HepG2 (cell line): ENCODE results near the gene ABCC1. TPM values are rescaled to one million over a fixed set of nuclear protein-coding genes. Genes with fewer than 3 reads are reported as not detected.

ENCODE experiments used
- ARID4A ChIP-seq: sonication (generic); formaldehyde crosslinking; IDR thresholded peaks from 2 replicates; pipeline ENCODE4 v1.5.0; 2020; ENCODE audit warnings: mild to moderate bottlenecking, missing genetic modification reagents, borderline replicate concordance
- MIER3 ChIP-seq: IDR thresholded peaks from 2 replicates; pipeline ENCODE4 v1.6.1; 2016; ENCODE audit warnings: missing compliant biosample characterization, borderline replicate concordance
- NR1H2 ChIP-seq: sonication (generic); formaldehyde crosslinking; IDR thresholded peaks from 2 replicates; pipeline ENCODE4 v1.8.1; 2022; ENCODE audit warnings: low read depth, missing genetic modification reagents, borderline replicate concordance
- POGZ ChIP-seq: sonication (generic); formaldehyde crosslinking; IDR thresholded peaks from 2 replicates; pipeline ENCODE4 v1.4.0; 2020; ENCODE audit warnings: mild to moderate bottlenecking, missing genetic modification reagents
- ZNF563 ChIP-seq: sonication (generic); formaldehyde crosslinking; IDR thresholded peaks from 2 replicates; pipeline ENCODE4 v1.8.0; 2022; ENCODE audit warnings: mild to moderate bottlenecking, moderate library complexity, missing genetic modification reagents
- ZNF577 ChIP-seq: sonication (generic); formaldehyde crosslinking; IDR thresholded peaks from 2 replicates; pipeline ENCODE4 v1.4.0; 2020; ENCODE audit warnings: mild to moderate bottlenecking, low read depth, missing genetic modification reagents, borderline replicate concordance
- ZNF646 ChIP-seq: sonication (generic); formaldehyde crosslinking; IDR thresholded peaks from 2 replicates; pipeline ENCODE4 v1.9.0; 2021; ENCODE audit warnings: mild to moderate bottlenecking, missing genetic modification reagents
- ZNF839 ChIP-seq: sonication (generic); formaldehyde crosslinking; IDR thresholded peaks from 2 replicates; pipeline ENCODE4 v1.4.0; 2020; ENCODE audit warnings: missing genetic modification reagents, mild to moderate bottlenecking, borderline replicate concordance
- polyA plus RNA-seq, 8 experiments: library from polyadenylated mRNA; depleted of rRNA in 3 of 8; stranded (reverse) in 7 of 8; unstranded in 1 of 8; fragments of >200 nt; fragmentation: Illumina TruSeq in 4 of 8; extraction: Trizol in 4 of 8; gene quantifications; 2 replicates each; pipeline versions ENCODE4 v1.2.1 to v1.2.3, GENCODE V29; 2011 to 2016; ENCODE audit warnings: low read depth in 4 of 8, missing spikeins in 1 of 8, mixed read lengths in 1 of 8; ENCODE audit not compliant: insufficient read depth in 1 of 8
- total RNA-seq, 5 experiments: library from RNA; depleted of rRNA; stranded (reverse); fragments of >200 nt; fragmentation: Illumina TruSeq; extraction: Trizol; gene quantifications; 2 replicates each; pipeline ENCODE4 v1.2.3, GENCODE V29; 2016; ENCODE audit warnings: low read depth in 1 of 5
- TF ChIP-seq, protein P1 (sequence below), 2 experiments: sonication (generic) in 1 of 2; formaldehyde crosslinking in 1 of 2; IDR thresholded peaks; 2 replicates each; pipeline versions ENCODE4 v1.5.1 to v1.6.1; 2011 to 2020; ENCODE audit warnings: borderline replicate concordance in 1 of 2, low read depth in 1 of 2, low read length in 1 of 2, mild to moderate bottlenecking in 1 of 2, missing genetic modification reagents in 1 of 2, moderate library complexity in 1 of 2
- TF ChIP-seq, protein P2 (sequence below): sonication (generic); formaldehyde crosslinking; IDR thresholded peaks from 2 replicates; pipeline ENCODE4 v1.8.1; 2022; ENCODE audit warnings: low read depth, mild to moderate bottlenecking, missing genetic modification reagents

Gene ABCC1
- total and polyA plus RNA-seq, 2 of the 13 experiments (the other 11 are each of a cell fraction or from before 2014, with no cell fraction given), result 13.0 to 30.6 TPM

- TF ChIP-seq, protein P1, sequence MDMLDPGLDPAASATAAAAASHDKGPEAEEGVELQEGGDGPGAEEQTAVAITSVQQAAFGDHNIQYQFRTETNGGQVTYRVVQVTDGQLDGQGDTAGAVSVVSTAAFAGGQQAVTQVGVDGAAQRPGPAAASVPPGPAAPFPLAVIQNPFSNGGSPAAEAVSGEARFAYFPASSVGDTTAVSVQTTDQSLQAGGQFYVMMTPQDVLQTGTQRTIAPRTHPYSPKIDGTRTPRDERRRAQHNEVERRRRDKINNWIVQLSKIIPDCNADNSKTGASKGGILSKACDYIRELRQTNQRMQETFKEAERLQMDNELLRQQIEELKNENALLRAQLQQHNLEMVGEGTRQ (IDR thresholded peaks at IDR 0.05; ENCODE audit: low read depth, low read length), result no peak
- TF ChIP-seq, protein P1 (CRISPR knock-in tag; IDR thresholded peaks at IDR 0.05; ENCODE audit: borderline replicate concordance), result no peak
- TF ChIP-seq POGZ (CRISPR knock-in tag), result peak; percentile 23; the same call in 1 of the 2 replicates
- TF ChIP-seq ZNF646 (CRISPR knock-in tag), result no peak
- peak; percentile 29; the same call in 1 of the 2 replicates for TF ChIP-seq MIER3 (CRISPR knock-in tag)
- TF ChIP-seq ARID4A (CRISPR knock-in tag), result peak; percentile 62; the same call in 1 of the 2 replicates
- TF ChIP-seq ZNF839 (CRISPR knock-in tag), result no peak
- TF ChIP-seq ZNF577 (CRISPR knock-in tag), result no peak
- TF ChIP-seq ZNF563, result 0 out of 2 replicates have a peak, but pooled peaks have one; percentile 11
- TF ChIP-seq NR1H2, result peak; percentile 91
- TF ChIP-seq, protein P2, sequence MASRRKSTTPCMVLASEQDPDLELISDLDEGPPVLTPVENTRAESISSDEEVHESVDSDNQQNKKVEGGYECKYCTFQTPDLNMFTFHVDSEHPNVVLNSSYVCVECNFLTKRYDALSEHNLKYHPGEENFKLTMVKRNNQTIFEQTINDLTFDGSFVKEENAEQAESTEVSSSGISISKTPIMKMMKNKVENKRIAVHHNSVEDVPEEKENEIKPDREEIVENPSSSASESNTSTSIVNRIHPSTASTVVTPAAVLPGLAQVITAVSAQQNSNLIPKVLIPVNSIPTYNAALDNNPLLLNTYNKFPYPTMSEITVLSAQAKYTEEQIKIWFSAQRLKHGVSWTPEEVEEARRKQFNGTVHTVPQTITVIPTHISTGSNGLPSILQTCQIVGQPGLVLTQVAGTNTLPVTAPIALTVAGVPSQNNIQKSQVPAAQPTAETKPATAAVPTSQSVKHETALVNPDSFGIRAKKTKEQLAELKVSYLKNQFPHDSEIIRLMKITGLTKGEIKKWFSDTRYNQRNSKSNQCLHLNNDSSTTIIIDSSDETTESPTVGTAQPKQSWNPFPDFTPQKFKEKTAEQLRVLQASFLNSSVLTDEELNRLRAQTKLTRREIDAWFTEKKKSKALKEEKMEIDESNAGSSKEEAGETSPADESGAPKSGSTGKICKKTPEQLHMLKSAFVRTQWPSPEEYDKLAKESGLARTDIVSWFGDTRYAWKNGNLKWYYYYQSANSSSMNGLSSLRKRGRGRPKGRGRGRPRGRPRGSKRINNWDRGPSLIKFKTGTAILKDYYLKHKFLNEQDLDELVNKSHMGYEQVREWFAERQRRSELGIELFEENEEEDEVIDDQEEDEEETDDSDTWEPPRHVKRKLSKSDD (CRISPR knock-in tag), result no peak
Measured at GRCh38 chr16:16014329-16015224, 65.2 kb downstream of the ABCC1 start (continued).
